Esophagus muscularis mucosa (tissue), 4 donors: Measurements from ENCODE around the gene NUP210L. TPM values are rescaled to one million over a fixed set of nuclear protein-coding genes. Genes with fewer than 3 reads are reported as not detected.
"Not testable (repeated sequence)": the region's sequence is repeated elsewhere in the genome, so short reads cannot be mapped to it uniquely, and the experiment has no call there.

ENCODE experiments used
- DNase-seq: peaks from one replicate; pipeline ENCODE4 v3.0.0-alpha.2; 2017; ENCODE audit errors: extremely low spot score
- H3K27ac ChIP-seq, 4 donors: fragments of 200-600 bp; sonication (generic); replicated peaks in 1 of 4; 1 replicate in 3 of 4; 2 replicates in 1 of 4; pipeline ENCODE4 v1.5.1; 2016 to 2019; ENCODE audit warnings: mild to moderate bottlenecking in 1 of 4
- H3K27me3 ChIP-seq, 4 donors: fragments of 200-600 bp; sonication (generic); one replicate each; pipeline versions ENCODE4 v1.5.1 to v1.6.0; 2016 to 2019
- H3K36me3 ChIP-seq, 4 donors: fragments of 200-600 bp; sonication (generic); one replicate each; pipeline ENCODE4 v1.5.1; 2016 to 2019
- H3K4me1 ChIP-seq, 4 donors: fragments of 200-600 bp; sonication (generic); one replicate each; pipeline ENCODE4 v1.5.1; 2016 to 2019
- H3K4me3 ChIP-seq, 4 donors: fragments of 200-600 bp; sonication (generic); 1 replicate in 2 of 4; 2 replicates in 2 of 4; pipeline ENCODE4 v1.5.1; 2016 to 2019; ENCODE audit warnings: mild to moderate bottlenecking in 4 of 4, moderate library complexity in 1 of 4
- H3K9me3 ChIP-seq, 4 donors: fragments of 200-600 bp; sonication (generic); 1 replicate in 3 of 4; 2 replicates in 1 of 4; pipeline ENCODE4 v1.5.1; 2016 to 2019
- EP300 ChIP-seq: sonication (generic); formaldehyde crosslinking; IDR thresholded peaks from one replicate; pipeline ENCODE4 v1.6.1; 2017; ENCODE audit warnings: antibody characterized with exemption
- POLR2A ChIP-seq: fragments of 450-650 bp; IDR thresholded peaks from one replicate; pipeline ENCODE4 v1.6.1; 2017; ENCODE audit warnings: antibody characterized with exemption, moderate library complexity, mild to moderate bottlenecking, low read depth
- POLR2AphosphoS5 ChIP-seq, 2 donors: sonication (generic); formaldehyde crosslinking; IDR thresholded peaks; one replicate each; pipeline ENCODE4 v1.6.1; 2017; ENCODE audit warnings: antibody characterized with exemption in 2 of 2
- WGBS: methylation state at CpG from one replicate; pipeline ENCODE4 v1.1.5; 2018; 5-methylcytosine and 5-hydroxymethylcytosine counted together
- intact Hi-C: fragments of 100-400 bp; cut with DNase I; formaldehyde crosslinking; loops from one replicate; pipeline ENCODE4 v1.15.1; 2023
- total RNA-seq, 4 donors: library from RNA; depleted of rRNA; stranded (reverse); fragments of >200 nt; gene quantifications; one replicate each; pipeline versions ENCODE4 v1.1.0 to v1.2.1, GENCODE V29; 2016
- TF ChIP-seq, protein P1 (sequence below), 3 experiments: fragments of 200-600 bp in 2 of 3; fragments of 450-650 bp in 1 of 3; sonication (generic) in 2 of 3; IDR thresholded peaks; one replicate each; pipeline ENCODE4 v1.5.1; 2017 to 2019; ENCODE audit warnings: antibody characterized with exemption in 3 of 3, mild to moderate bottlenecking in 2 of 3, moderate library complexity in 1 of 3

Gene NUP210L
- total RNA-seq, 4 donors from 2014 or later = not detected

DNA sequence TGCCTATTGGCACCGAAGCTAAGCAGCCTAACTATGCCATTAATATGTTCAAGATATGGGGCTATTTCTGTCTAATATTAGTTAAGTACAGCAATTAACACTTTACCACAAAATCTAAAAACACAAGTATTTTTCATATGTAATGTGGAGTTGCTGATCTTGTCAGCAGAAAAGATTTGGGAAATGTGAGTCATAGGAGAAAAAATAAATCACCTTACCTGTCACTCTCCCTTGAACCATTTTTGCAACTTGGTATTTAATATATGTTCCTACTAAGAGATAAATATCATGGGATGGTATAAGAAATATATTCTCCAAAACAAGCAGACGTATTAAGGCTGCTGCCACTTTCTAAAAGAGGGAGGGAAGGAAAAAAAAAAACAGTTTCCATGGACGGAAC lies 17.0 kb downstream of the NUP210L start:
- intact Hi-C loops = no loop called here
- 84% methylated on average over 3 of the region's 3 CpGs for WGBS
- DNase-seq = no peak
- TF ChIP-seq, protein P1, sequence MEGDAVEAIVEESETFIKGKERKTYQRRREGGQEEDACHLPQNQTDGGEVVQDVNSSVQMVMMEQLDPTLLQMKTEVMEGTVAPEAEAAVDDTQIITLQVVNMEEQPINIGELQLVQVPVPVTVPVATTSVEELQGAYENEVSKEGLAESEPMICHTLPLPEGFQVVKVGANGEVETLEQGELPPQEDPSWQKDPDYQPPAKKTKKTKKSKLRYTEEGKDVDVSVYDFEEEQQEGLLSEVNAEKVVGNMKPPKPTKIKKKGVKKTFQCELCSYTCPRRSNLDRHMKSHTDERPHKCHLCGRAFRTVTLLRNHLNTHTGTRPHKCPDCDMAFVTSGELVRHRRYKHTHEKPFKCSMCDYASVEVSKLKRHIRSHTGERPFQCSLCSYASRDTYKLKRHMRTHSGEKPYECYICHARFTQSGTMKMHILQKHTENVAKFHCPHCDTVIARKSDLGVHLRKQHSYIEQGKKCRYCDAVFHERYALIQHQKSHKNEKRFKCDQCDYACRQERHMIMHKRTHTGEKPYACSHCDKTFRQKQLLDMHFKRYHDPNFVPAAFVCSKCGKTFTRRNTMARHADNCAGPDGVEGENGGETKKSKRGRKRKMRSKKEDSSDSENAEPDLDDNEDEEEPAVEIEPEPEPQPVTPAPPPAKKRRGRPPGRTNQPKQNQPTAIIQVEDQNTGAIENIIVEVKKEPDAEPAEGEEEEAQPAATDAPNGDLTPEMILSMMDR (IDR thresholded peaks at IDR 0.05) = no peak
- TF ChIP-seq POLR2AphosphoS5 (IDR thresholded peaks at IDR 0.05) (no peak), EP300 (no peak), POLR2A (no peak)
- H3K4me1 ChIP-seq = peaks cover 0 to 17% (median 11%) of the 10 kb centered on the region in 4 donors
- H3K36me3 ChIP-seq = no peaks in the 10 kb centered on the region
- no peaks in the 10 kb centered on the region for H3K27me3 ChIP-seq
- H3K9me3 ChIP-seq = no peaks in the 10 kb centered on the region
- no peak overlapping the region for H3K4me3 ChIP-seq
- H3K27ac ChIP-seq = no peak overlapping the region

DNA sequence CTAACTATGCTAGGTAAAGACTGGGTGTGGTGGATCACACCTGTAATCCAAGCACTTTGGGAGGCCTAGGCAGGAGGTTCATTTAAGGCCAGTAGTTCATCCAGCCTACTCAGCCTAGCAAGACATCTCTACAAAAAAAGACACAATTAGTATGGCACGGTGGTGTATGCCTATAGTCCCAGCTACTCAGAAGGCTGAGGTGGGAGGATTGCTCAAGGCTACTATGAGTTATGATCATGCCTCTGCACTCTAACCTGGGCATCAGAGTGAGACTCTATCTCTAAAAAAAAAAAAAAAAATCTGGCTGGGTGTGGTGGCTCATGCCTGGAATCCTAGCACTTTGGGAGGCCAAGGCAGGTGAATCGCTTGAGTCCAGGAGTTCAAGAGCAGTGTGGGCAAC lies 21.6 kb downstream of the NUP210L start:
- TF ChIP-seq, protein P1 (IDR thresholded peaks at IDR 0.05) = no peak
- TF ChIP-seq POLR2AphosphoS5 (IDR thresholded peaks at IDR 0.05) (no peak), POLR2A (no peak), EP300 (no peak)
- WGBS = 94% methylated on average over 2 of the region's 2 CpGs
- Histone ChIP-seq H3K4me1 (no peaks in the 10 kb centered on the region), H3K36me3 (no peaks in the 10 kb centered on the region), H3K4me3 (no peak overlapping the region), H3K9me3 (no peaks in the 10 kb centered on the region), H3K27ac (no peak overlapping the region), H3K27me3 (no peaks in the 10 kb centered on the region)
- DNase-seq = no peak
- intact Hi-C loops = no loop called here

- intact Hi-C loops = no loop called here
- Histone ChIP-seq H3K9me3 (no peaks in the 10 kb centered on the region), H3K4me1 (no peaks in the 10 kb centered on the region), H3K27ac (no peak overlapping the region), H3K27me3 (no peaks in the 10 kb centered on the region), H3K36me3 (no peaks in the 10 kb centered on the region), H3K4me3 (no peak overlapping the region)
- no peak for TF ChIP-seq POLR2A
- TF ChIP-seq, protein P1 (IDR thresholded peaks at IDR 0.05) = no peak
- TF ChIP-seq EP300 = no peak
- TF ChIP-seq POLR2AphosphoS5 (IDR thresholded peaks at IDR 0.05) = no peak
- DNase-seq = no peak
- 49% methylated on average over 2 of the region's 2 CpGs for WGBS
Measured at GRCh38 chr1:154129391-154129970, 25.4 kb downstream of the NUP210L start.

DNA sequence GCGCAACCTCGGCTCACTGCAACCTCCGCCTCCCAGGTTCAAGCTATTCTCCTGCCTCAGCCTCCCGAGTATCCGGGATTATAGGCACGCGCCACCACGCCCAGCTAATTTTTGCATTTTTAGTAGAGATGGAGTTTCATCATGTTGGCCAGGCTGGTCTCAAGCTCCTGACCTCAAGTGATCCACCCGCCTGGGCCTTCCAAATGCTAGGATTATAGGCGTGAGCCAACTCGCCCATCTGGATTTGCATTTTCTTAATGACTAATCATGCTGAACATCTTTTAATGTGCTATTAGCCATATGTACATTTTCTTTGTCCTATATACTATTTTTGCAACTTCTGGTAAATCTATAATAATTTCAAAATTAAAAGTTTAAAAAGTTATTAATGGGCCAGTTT lies 31.7 kb downstream of the NUP210L start:
- H3K27me3 ChIP-seq, H3K4me3 ChIP-seq, H3K36me3 ChIP-seq, H3K9me3 ChIP-seq, H3K4me1 ChIP-seq, DNase-seq, H3K27ac ChIP-seq, intact Hi-C loops: not testable (repeated sequence)
- WGBS = 97% methylated on average over 11 of the region's 11 CpGs

DNA sequence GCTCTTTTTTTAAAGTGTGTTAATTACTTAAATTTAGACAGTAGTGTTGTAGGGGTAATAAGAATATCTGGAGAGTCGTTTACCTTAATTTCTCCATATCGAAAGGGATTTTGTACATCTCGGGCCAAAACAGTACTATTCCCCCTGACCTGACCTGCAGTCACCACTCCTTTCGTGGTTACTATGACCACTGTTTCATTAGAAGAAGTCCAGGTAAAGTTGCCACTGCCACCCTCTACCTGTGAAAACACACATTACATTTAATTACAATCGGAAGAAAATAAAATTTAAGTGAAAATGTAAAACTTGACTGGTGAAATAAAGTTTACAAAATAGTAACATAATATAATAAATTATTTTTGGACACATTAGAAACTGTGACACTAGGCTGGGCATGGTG lies 37.2 kb downstream of the NUP210L start:
- Histone ChIP-seq H3K27me3 (no peaks in the 10 kb centered on the region), H3K4me1 (no peaks in the 10 kb centered on the region), H3K9me3 (no peaks in the 10 kb centered on the region), H3K4me3 (no peak overlapping the region), H3K27ac (no peak overlapping the region), H3K36me3 (no peaks in the 10 kb centered on the region)
- WGBS = 81% methylated on average over 5 of the region's 5 CpGs
- DNase-seq = no peak
- intact Hi-C loops = no loop called here
- TF ChIP-seq POLR2AphosphoS5 (IDR thresholded peaks at IDR 0.05) = no peak
- TF ChIP-seq POLR2A = no peak
- TF ChIP-seq, protein P1 (IDR thresholded peaks at IDR 0.05) = no peak
- TF ChIP-seq EP300 = no peak
